Stomach (tissue), 9 donors: Measurements from ENCODE around the gene PRC1. TPM values are rescaled to one million over a fixed set of nuclear protein-coding genes. Genes with fewer than 3 reads are reported as not detected.

Experiments
- DNase-seq, 2 donors: peaks; one replicate each; pipeline versions ENCODE4 v3.0.0 to v3.0.0-alpha.2; 2013 to 2019
- H3K27ac ChIP-seq, 5 donors: fragments of 200-600 bp in 4 of 5; sonication (generic) in 4 of 5; one replicate each; pipeline ENCODE4 v1.5.1; 2013 to 2019; ENCODE audit warnings: mild to moderate bottlenecking in 1 of 5, moderate library complexity in 1 of 5
- H3K27me3 ChIP-seq, 3 donors: fragments of 200-600 bp; sonication (generic); one replicate each; pipeline ENCODE4 v1.5.1; 2017 to 2019; ENCODE audit warnings: mixed run types in 1 of 3
- H3K36me3 ChIP-seq, 4 donors: fragments of 200-600 bp; sonication (generic); 1 replicate in 3 of 4; 2 replicates in 1 of 4; pipeline ENCODE4 v1.5.1; 2016 to 2019
- H3K4me1 ChIP-seq, 4 donors: fragments of 200-600 bp; sonication (generic); one replicate each; pipeline ENCODE4 v1.5.1; 2016 to 2019
- H3K4me3 ChIP-seq, 4 donors: fragments of 200-600 bp; sonication (generic) in 3 of 4; one replicate each; pipeline ENCODE4 v1.5.1; 2016 to 2019; ENCODE audit warnings: mild to moderate bottlenecking in 1 of 4
- H3K9me3 ChIP-seq, 4 donors: fragments of 200-600 bp; sonication (generic); one replicate each; pipeline ENCODE4 v1.5.1; 2016 to 2019
- CTCF ChIP-seq, 7 experiments: fragments of 450-650 bp in 4 of 7; fragments of 200-600 bp in 3 of 7; sonication (generic) in 3 of 7; IDR thresholded peaks; one replicate each; pipeline ENCODE4 v1.5.1; 2016 to 2019; ENCODE audit warnings: antibody characterized with exemption in 7 of 7, control low read depth in 2 of 7, mild to moderate bottlenecking in 1 of 7
- EP300 ChIP-seq: sonication (generic); formaldehyde crosslinking; IDR thresholded peaks from one replicate; pipeline ENCODE4 v1.6.1; 2017; ENCODE audit warnings: antibody characterized with exemption
- POLR2A ChIP-seq, 4 donors: fragments of 450-650 bp; IDR thresholded peaks; one replicate each; pipeline ENCODE4 v1.6.1; 2016; ENCODE audit warnings: antibody characterized with exemption in 4 of 4, control low read depth in 2 of 4, mild to moderate bottlenecking in 1 of 4, moderate library complexity in 1 of 4
- POLR2AphosphoS5 ChIP-seq, 3 donors: sonication (generic); formaldehyde crosslinking; IDR thresholded peaks; one replicate each; pipeline ENCODE4 v1.6.1; 2016; ENCODE audit warnings: antibody characterized with exemption in 3 of 3
- WGBS, 5 donors: extraction: QIAGEN DNeasy Blood & Tissue Kit in 3 of 5; methylation state at CpG; one replicate each; pipeline versions ENCODE4 v1.1.5 to v1.1.7; 2013 to 2018; 5-methylcytosine and 5-hydroxymethylcytosine counted together
- intact Hi-C: fragments of 100-400 bp; cut with DNase I; formaldehyde crosslinking; loops from one replicate; pipeline ENCODE4 v1.15.1; 2023; ENCODE audit warnings: low total_unique reads
- polyA plus RNA-seq, 3 donors: library from polyadenylated mRNA; stranded (reverse); fragments of 200-250 nt; gene quantifications; one replicate each; pipeline ENCODE4 v1.2.3, GENCODE V29; 2013
- total RNA-seq, 5 donors: library from RNA; depleted of rRNA; stranded (reverse); fragments of >200 nt; gene quantifications; one replicate each; pipeline versions ENCODE4 v1.1.0 to v1.2.3, GENCODE V29; 2014 to 2016
- donor health status: healthy with polysubstance abuse.
- donor health status: Bipolar disorder and iron deficiency.
- donor health status: healthy.

Gene PRC1
- total and polyA plus RNA-seq, 8 donors: 8.2 to 60.7 (median 24.5) TPM

GRCh38 chr15:90989040-90989768, 5.1 kb downstream of the PRC1 start:
- H3K27ac ChIP-seq: no peak overlapping the region
- H3K4me1 ChIP-seq: peaks cover 0 to 23% (median 11%) of the 10 kb centered on the region in 4 donors
- intact Hi-C loops: no loop called here
- H3K4me3 ChIP-seq: no peak overlapping the region
- no peak for DNase-seq
- H3K27me3 ChIP-seq: no peaks in the 10 kb centered on the region
- no peaks in the 10 kb centered on the region for H3K36me3 ChIP-seq
- no peak for TF ChIP-seq EP300
- no peak for TF ChIP-seq POLR2AphosphoS5 (IDR thresholded peaks at IDR 0.05)
- TF ChIP-seq POLR2A (IDR thresholded peaks at IDR 0.05): no peak
- no peak for TF ChIP-seq CTCF (IDR thresholded peaks at IDR 0.05)
- no peaks in the 10 kb centered on the region for H3K9me3 ChIP-seq
- 81 to 94% (median 86%) methylated on average over 7 of the region's 7 CpGs for WGBS, 5 donors

- H3K4me3 ChIP-seq: no peak overlapping the region
- H3K4me1 ChIP-seq: peaks cover 0 to 15% (median 3%) of the 10 kb centered on the region in 4 donors
- no peaks in the 10 kb centered on the region for H3K27me3 ChIP-seq
- 46 to 67% (median 52%) methylated on average over 6 of the region's 6 CpGs for WGBS, 5 donors
- peak in 1 of 2 donors; percentile 18 for DNase-seq
- intact Hi-C loops: no loop called here
- H3K9me3 ChIP-seq: no peaks in the 10 kb centered on the region
- TF ChIP-seq CTCF (IDR thresholded peaks at IDR 0.05) (no peak), POLR2AphosphoS5 (IDR thresholded peaks at IDR 0.05) (no peak), EP300 (no peak), POLR2A (IDR thresholded peaks at IDR 0.05) (no peak)
- no peak overlapping the region for H3K27ac ChIP-seq
- H3K36me3 ChIP-seq: peaks cover 0 to 7% (median 0%) of the 10 kb centered on the region in 4 donors
These were observed 6.0 kb downstream of the PRC1 start for GRCh38 chr15:90988296-90988695.

- Histone ChIP-seq H3K27ac (no peak overlapping the region), H3K9me3 (no peaks in the 10 kb centered on the region), H3K27me3 (no peaks in the 10 kb centered on the region), H3K4me3 (no peak overlapping the region), H3K36me3 (peaks cover 0 to 10% (median 2%) of the 10 kb centered on the region in 4 donors), H3K4me1 (peaks cover 0 to 12% (median 2%) of the 10 kb centered on the region in 4 donors)
- peak in 1 of 2 donors; percentile 30 for DNase-seq
- TF ChIP-seq CTCF (IDR thresholded peaks at IDR 0.05) (no peak), EP300 (no peak), POLR2AphosphoS5 (IDR thresholded peaks at IDR 0.05) (no peak), POLR2A (IDR thresholded peaks at IDR 0.05) (no peak)
- intact Hi-C loops: no loop called here
- 43 to 58% (median 53%) methylated on average over 7 of the region's 7 CpGs for WGBS, 5 donors
These were observed 6.7 kb downstream of the PRC1 start for GRCh38 chr15:90987561-90988141.

GRCh38 chr15:90986790-90987507, 7.4 kb downstream of the PRC1 start:
- no peak for TF ChIP-seq EP300
- TF ChIP-seq POLR2A (IDR thresholded peaks at IDR 0.05): no peak
- no peak for TF ChIP-seq CTCF (IDR thresholded peaks at IDR 0.05)
- no peak for TF ChIP-seq POLR2AphosphoS5 (IDR thresholded peaks at IDR 0.05)
- Histone ChIP-seq H3K27me3 (no peaks in the 10 kb centered on the region), H3K36me3 (peaks cover 0 to 16% (median 5%) of the 10 kb centered on the region in 4 donors), H3K9me3 (no peaks in the 10 kb centered on the region), H3K4me3 (no peak overlapping the region), H3K27ac (no peak overlapping the region), H3K4me1 (peaks cover 0 to 12% (median 2%) of the 10 kb centered on the region in 4 donors)
- peak in 1 of 2 donors; percentile 66 for DNase-seq
- WGBS, 5 donors: 45 to 59% (median 52%) methylated on average over 10 to 11 of the region's 11 CpGs
- intact Hi-C loops: no loop called here
